GM12878 (cell line): Measurements from ENCODE around the gene DEXI. TPM values are rescaled to one million over a fixed set of nuclear protein-coding genes. Genes with fewer than 3 reads are reported as not detected.

Experiments
- ATAC-seq: fragments of 200-7000 bp; cut with Tn5 transposase; 3 replicates; pipeline ENCODE4 v1.9.1; 2020; ENCODE audit warnings: mild to moderate bottlenecking, moderate library complexity
- BruUV-seq: library from RNA; stranded (reverse); fragments of 400-500 nt; replicated peaks from 2 replicates; lab custom pipeline; 2021; lab: Mats Ljungman, UMichigan
- CTCF ChIA-PET: fragments of 300-600 bp; sonication (Branson Sonifier 250); formaldehyde crosslinking; extraction: SDS; loops from one replicate; lab custom pipeline; 2021; ENCODE audit warnings: inconsistent platforms; lab: Yijun Ruan, JAX
- POLR2A ChIA-PET: fragments of 350-600 bp; formaldehyde crosslinking; extraction: SDS; loops from one replicate; lab custom pipeline; 2021; ENCODE audit warnings: inconsistent platforms; lab: Charles Lee
- RAD21 ChIA-PET: fragments of 300-600 bp; sonication (Branson Sonifier 250); formaldehyde crosslinking; loops from one replicate; lab custom pipeline; 2023; ENCODE audit warnings: antibody characterized with exemption; ENCODE audit not compliant: unreplicated experiment; lab: Charles Lee
- SMC1A ChIA-PET: fragments of 300-600 bp; sonication (Branson Sonifier 250); formaldehyde crosslinking; loops from one replicate; lab custom pipeline; 2023; ENCODE audit not compliant: unreplicated experiment, uncharacterized antibody; lab: Charles Lee
- DNase-seq: peaks from one replicate; pipeline ENCODE4 v3.0.0-alpha.2; 2011; ENCODE audit warnings: low read depth, low spot score
- FAIRE-seq: peaks from 3 replicates; lab custom pipeline; 2011; peaks lifted over from hg19 to GRCh38; lab: Jason Lieb, UNC
- H2AFZ ChIP-seq: 2 replicates; pipeline ENCODE4 v1.6.0; 2011; ENCODE audit warnings: low read depth, low read length, control low read depth; ENCODE audit not compliant: control insufficient read depth
- H3K27ac ChIP-seq: 2 replicates; pipeline ENCODE4 v1.5.1; 2011; ENCODE audit warnings: control low read depth; ENCODE audit not compliant: control insufficient read depth, insufficient read depth
- H3K27me3 ChIP-seq, 2 experiments: replicated peaks in 1 of 2; 2 replicates each; pipeline versions ENCODE4 v1.6.0 to v1.6.1; 2011; ENCODE audit warnings: low read length in 1 of 2; ENCODE audit not compliant: control insufficient read depth in 2 of 2, insufficient read depth in 2 of 2
- H3K36me3 ChIP-seq, 2 experiments: 2 replicates each; pipeline ENCODE4 v1.5.1; 2011; ENCODE audit warnings: low read length in 1 of 2; ENCODE audit not compliant: control insufficient read depth in 2 of 2, insufficient read depth in 2 of 2
- H3K4me1 ChIP-seq: 2 replicates; pipeline ENCODE4 v1.6.1; 2011; ENCODE audit warnings: mild to moderate bottlenecking, low read length, moderate library complexity, mixed read lengths; ENCODE audit not compliant: control insufficient read depth, insufficient read depth
- H3K4me2 ChIP-seq: 2 replicates; pipeline ENCODE4 v1.6.0; 2011; ENCODE audit warnings: control low read depth; ENCODE audit not compliant: control insufficient read depth, insufficient read depth
- H3K4me3 ChIP-seq: fragments of 200-600 bp; sonication (generic); 2 replicates; pipeline ENCODE4 v1.5.1; 2016
- H3K79me2 ChIP-seq: 2 replicates; pipeline ENCODE4 v1.6.0; 2011; ENCODE audit warnings: low read length; ENCODE audit not compliant: control insufficient read depth, insufficient read depth
- H3K9ac ChIP-seq: 2 replicates; pipeline ENCODE4 v1.8.0; 2011; ENCODE audit warnings: low read length, control low read depth, mixed read lengths; ENCODE audit not compliant: control insufficient read depth, insufficient read depth
- H3K9me3 ChIP-seq: replicated peaks from 3 replicates; pipeline ENCODE4 v1.5.1; 2011; ENCODE audit warnings: mild to moderate bottlenecking, low read length; ENCODE audit not compliant: control insufficient read depth, insufficient read depth
- H4K20me1 ChIP-seq: 2 replicates; pipeline ENCODE4 v1.6.0; 2011; ENCODE audit not compliant: control insufficient read depth, insufficient read depth
- BACH1 ChIP-seq: fragments of 450-650 bp; IDR thresholded peaks from 2 replicates; pipeline ENCODE4 v1.6.1; 2017; ENCODE audit warnings: mild to moderate bottlenecking, borderline replicate concordance
- CHD2 ChIP-seq: IDR thresholded peaks from 2 replicates; pipeline ENCODE4 v1.6.1; 2011; ENCODE audit warnings: low read depth, low read length, improper control_type of control experiment, borderline replicate concordance
- ESRRA ChIP-seq: IDR thresholded peaks from 2 replicates; pipeline ENCODE4 v1.6.1; 2012; ENCODE audit warnings: mild to moderate bottlenecking, low read length, improper control_type of control experiment
- HDAC2 ChIP-seq: fragments of 200-600 bp; sonication (generic); IDR thresholded peaks from 2 replicates; pipeline ENCODE4 v1.6.1; 2017
- IRF5 ChIP-seq: fragments of 450-650 bp; IDR thresholded peaks from 2 replicates; pipeline ENCODE4 v1.6.1; 2017; ENCODE audit warnings: borderline replicate concordance
- POLR2A ChIP-seq: IDR thresholded peaks from 2 replicates; pipeline ENCODE4 v1.6.1; 2011; ENCODE audit warnings: low read depth, mild to moderate bottlenecking, low read length
- RELA ChIP-seq: fragments of 450-650 bp; IDR thresholded peaks from 2 replicates; pipeline ENCODE4 v1.8.0; 2014; ENCODE audit warnings: borderline replicate concordance; ENCODE audit not compliant: partially characterized antibody
- SPI1 ChIP-seq: IDR thresholded peaks from 2 replicates; pipeline ENCODE4 v1.6.1; 2011; ENCODE audit warnings: low read depth, mild to moderate bottlenecking, low read length, moderate library complexity, borderline replicate concordance; ENCODE audit not compliant: insufficient read depth
- SUPT20H ChIP-seq: IDR thresholded peaks from 2 replicates; pipeline ENCODE4 v1.6.1; 2011; ENCODE audit warnings: low read depth, mild to moderate bottlenecking, low read length, moderate library complexity, borderline replicate concordance; ENCODE audit not compliant: control insufficient read depth
- TARDBP ChIP-seq: IDR thresholded peaks from 2 replicates; pipeline ENCODE4 v1.6.1; 2016; ENCODE audit warnings: borderline replicate concordance
- TBL1XR1 ChIP-seq: IDR thresholded peaks from 2 replicates; pipeline ENCODE4 v1.6.1; 2012; ENCODE audit warnings: low read depth, low read length, improper control_type of control experiment
- TCF12 ChIP-seq: IDR thresholded peaks from 2 replicates; pipeline ENCODE4 v1.6.1; 2011; ENCODE audit warnings: low read depth, mild to moderate bottlenecking, low read length
- USF2 ChIP-seq: IDR thresholded peaks from 2 replicates; pipeline ENCODE4 v1.6.1; 2011; ENCODE audit warnings: low read depth, low read length, improper control_type of control experiment, borderline replicate concordance
- WRNIP1 ChIP-seq: IDR thresholded peaks from 2 replicates; pipeline ENCODE4 v1.6.1; 2011; ENCODE audit warnings: low read depth, low read length, improper control_type of control experiment, borderline replicate concordance
- YBX1 ChIP-seq: fragments of 450-650 bp; IDR thresholded peaks from 2 replicates; pipeline ENCODE4 v1.6.1; 2016; ENCODE audit warnings: antibody characterized with exemption
- ZNF24 ChIP-seq: fragments of 450-650 bp; IDR thresholded peaks from 2 replicates; pipeline ENCODE4 v1.6.1; 2017; ENCODE audit warnings: antibody characterized with exemption, mild to moderate bottlenecking
- WGBS: methylation state at CpG from one replicate; pipeline ENCODE4 v1.1.6; 2016; ENCODE audit warnings: low lambda C conversion rate; ENCODE audit not compliant: insufficient replicate concordance, insufficient coverage; ENCODE audit errors: missing lambda C conversion rate; 5-methylcytosine and 5-hydroxymethylcytosine counted together
- in situ Hi-C: fragments of 300-500 bp; cut with MboI; formaldehyde crosslinking; loops from 9 replicates; pipeline ENCODE4 v1.14.3; 2018; ENCODE audit warnings: mixed read lengths
- intact Hi-C: fragments of 100-400 bp; cut with micrococcal nuclease; formaldehyde crosslinking; loops from one replicate; pipeline ENCODE4 v1.14.2; 2022; ENCODE audit not compliant: unreplicated experiment
- polyA plus RNA-seq, 11 experiments: library from polyadenylated mRNA; depleted of rRNA in 4 of 11; unstranded in 6 of 11; stranded (reverse) in 5 of 11; fragments of >200 nt; fragmentation: Nextera tagmentation in 4 of 11; fragmentation: Illumina TruSeq in 1 of 11; extraction: Ambion mirVana in 4 of 11; extraction: Trizol in 1 of 11; gene quantifications; 1 replicate in 1 of 11; 2 replicates in 10 of 11; pipeline versions ENCODE4 v1.2.1 to v1.2.3, GENCODE V29; 2011 to 2016; ENCODE audit warnings: inconsistent platforms in 2 of 11, missing spikeins in 2 of 11, low read depth in 1 of 11
- total RNA-seq, 4 experiments: library from RNA; depleted of rRNA in 3 of 4; stranded (reverse); fragments of >200 nt in 3 of 4; fragmentation: Illumina TruSeq in 1 of 4; extraction: Trizol in 1 of 4; gene quantifications; 2 replicates each; pipeline versions ENCODE4 v1.2.1 to v1.2.3, GENCODE V29; 2013 to 2021

DEXI gene
- total and polyA plus RNA-seq, 10 of the 15 experiments (the other 5 are each of a cell fraction or from before 2014, with no cell fraction given), result 1.4 to 26.3 (median 18.4) TPM

DNA sequence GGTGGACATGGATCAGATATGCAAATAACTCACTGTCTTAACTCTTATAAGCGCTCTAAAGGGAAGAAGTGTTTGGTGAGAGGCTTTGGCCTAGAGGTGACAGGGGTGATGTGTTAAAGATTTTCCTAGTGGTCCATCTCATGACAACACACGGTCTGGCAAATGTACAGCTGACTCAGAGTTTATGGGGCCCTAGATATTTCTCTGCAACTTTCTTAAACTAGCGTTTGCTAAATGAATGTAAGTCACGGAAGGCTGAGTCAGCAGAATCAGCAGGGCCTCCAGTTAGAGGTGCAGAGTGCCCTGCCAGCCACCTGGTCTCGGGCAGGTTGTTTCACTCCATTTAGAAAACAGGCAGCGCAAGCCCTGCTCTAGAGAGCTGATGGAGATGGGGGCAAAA, 42.2 kb upstream of the DEXI start:
- Histone ChIP-seq H3K4me1 (peaks cover 43% of the 10 kb centered on the region), H3K79me2 (no peaks in the 10 kb centered on the region; the same call in none of the 2 replicates), H3K4me3 (no peak overlapping the region), H3K36me3 (peaks cover 6 to 10% of the 10 kb centered on the region in 2 experiments; a peak in 3 of 4 replicates), H3K27ac (no peak overlapping the region), H3K9me3 (no peaks in the 10 kb centered on the region), H3K27me3 (no peaks in the 10 kb centered on the region), H2AFZ (no peak overlapping the region), H3K9ac (no peak overlapping the region), H3K4me2 (no peak overlapping the region), H4K20me1 (no peaks in the 10 kb centered on the region)
- RAD21 ChIA-PET, result interaction anchor here (1.0 to 4.6 kb wide), 8 partner anchors 13 to 273 kb away, joined by 3 to 47 read pairs (median 12); partner anchors contain the start of gene SOCS1
- DNase-seq (no peak), ATAC-seq (no peak), FAIRE-seq (no peak)
- BruUV-seq, result TSS peak; percentile 10
- TF ChIP-seq TCF12 (no peak), ESRRA (no peak), ZNF24 (no peak), TBL1XR1 (no peak), SUPT20H (no peak), USF2 (no peak), WRNIP1 (no peak), POLR2A (no peak), CHD2 (no peak), HDAC2 (no peak), BACH1 (no peak), IRF5 (no peak), TARDBP (no peak), YBX1 (no peak), RELA (no peak), SPI1 (no peak)
- intact Hi-C loops, result loop anchor here (5.0 kb wide), 2 partner anchors 93 to 273 kb away; partner anchors contain the start of gene SOCS1
- in situ Hi-C loops, result no loop called here
- SMC1A ChIA-PET, result interaction anchor here (0.5 to 3.3 kb wide), 9 partner anchors 20 to 596 kb away, joined by 3 to 48 read pairs (median 4); partner anchors contain the start of gene SOCS1
- WGBS, result 58% methylated on average over 6 of the region's 6 CpGs
- POLR2A ChIA-PET, result interaction anchor here (0.6 to 2.8 kb wide), 6 partner anchors 20 to 228 kb away, joined by 3 to 15 read pairs (median 4); no protein-coding TSS in a partner anchor
- CTCF ChIA-PET, result interaction anchor here (0.9 to 4.7 kb wide), 9 partner anchors 14 to 423 kb away, joined by 3 to 61 read pairs (median 9); partner anchors contain the start of gene SOCS1
